HG02588 (cell line): ENCODE results near the gene MLPH.

Experiments used
- ATAC-seq: cut with Tn5 transposase; IDR thresholded peaks from one replicate; pipeline ENCODE4 v1.9.1; 2021; ENCODE audit warnings: mild to moderate bottlenecking, moderate library complexity; ENCODE audit not compliant: unreplicated experiment

Gene MLPH

GRCh38 chr2:237564526-237565131, 77.6 kb downstream of the MLPH start:
- no peak for ATAC-seq

DNA sequence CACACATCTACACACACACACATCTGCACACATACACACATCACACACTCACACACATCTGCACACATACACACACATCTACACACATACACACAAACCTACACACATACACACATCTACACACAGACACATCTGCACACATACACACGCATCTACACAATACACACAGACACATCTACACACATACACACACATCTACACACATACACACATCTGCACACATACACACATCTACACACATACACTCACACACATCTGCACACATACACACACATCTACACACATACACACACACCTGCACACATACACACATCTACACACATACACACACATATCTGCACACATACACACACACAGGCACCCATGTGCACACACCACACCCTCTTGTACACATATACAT, 78.9 kb downstream of the MLPH start:
- ATAC-seq: no peak

GRCh38 chr2:237566401-237567235, 79.6 kb downstream of the MLPH start, which contains the start of gene PRLH:
TSS of gene PRLH (plus strand) at chr2:237566574. CDS start at chr2:237566574, 0 bp downstream.
- no peak for ATAC-seq

DNA sequence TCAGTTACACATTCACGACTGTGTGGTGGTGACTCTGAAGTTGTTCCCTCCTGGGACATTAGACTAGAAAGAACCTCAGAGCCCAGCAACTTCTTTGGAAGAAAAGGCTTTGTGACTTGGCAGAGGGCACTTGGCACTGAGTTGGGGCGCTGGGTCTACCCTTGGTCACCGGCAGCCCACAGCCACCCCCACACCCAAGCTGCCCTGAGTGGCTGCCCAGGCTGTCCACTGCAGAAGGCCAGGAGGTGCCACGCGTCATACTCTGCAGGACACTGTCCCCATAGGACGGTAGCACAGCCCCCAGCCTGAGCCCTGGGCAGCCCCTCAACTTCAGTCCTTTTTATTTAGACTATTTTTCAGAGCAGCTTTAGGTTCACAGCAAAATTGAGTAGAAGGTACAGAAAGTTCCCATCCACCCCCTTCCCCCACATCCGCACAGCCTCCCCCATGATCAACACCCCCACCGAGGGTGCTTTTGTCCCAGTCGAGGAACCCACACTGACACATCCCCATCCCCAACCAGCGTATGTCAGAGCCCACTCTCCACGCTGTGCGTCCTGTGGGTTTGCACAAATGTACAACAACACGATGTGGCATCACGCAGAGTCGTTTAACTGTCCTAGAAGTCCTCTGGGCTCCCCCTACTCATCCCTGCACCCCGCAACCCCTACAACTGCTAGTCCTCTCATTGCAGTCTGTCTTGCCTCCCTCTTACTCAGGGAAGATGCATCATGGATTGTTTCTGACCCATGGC, 80.4 kb downstream of the MLPH start:
- no peak for ATAC-seq

DNA sequence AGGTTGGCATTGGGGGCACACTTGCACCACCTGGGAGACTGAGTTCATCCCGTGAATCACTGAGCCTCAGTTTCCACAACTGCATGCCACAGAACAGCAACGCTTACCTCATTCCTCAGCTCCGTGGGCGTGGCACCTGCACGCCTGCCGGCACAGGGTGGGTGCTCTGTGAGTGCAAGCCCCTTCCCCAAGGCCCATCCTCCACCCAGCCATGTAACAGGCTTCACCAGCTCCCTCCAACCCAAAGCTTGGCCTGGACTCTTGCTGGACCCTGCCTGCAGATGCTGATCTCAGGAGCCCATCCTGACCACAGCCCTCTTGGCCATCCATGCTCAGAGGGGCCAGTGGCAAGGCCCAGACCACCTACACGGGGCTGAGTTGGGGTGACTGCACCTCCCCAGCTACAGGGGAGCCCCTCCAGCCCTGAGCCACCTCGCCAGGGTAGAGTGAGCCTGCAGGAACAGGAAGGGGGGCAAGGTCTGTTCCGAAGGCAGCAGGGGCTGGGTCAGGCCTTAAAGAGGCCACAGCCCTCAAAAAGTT, 81.1 kb downstream of the MLPH start:
- no peak for ATAC-seq

DNA sequence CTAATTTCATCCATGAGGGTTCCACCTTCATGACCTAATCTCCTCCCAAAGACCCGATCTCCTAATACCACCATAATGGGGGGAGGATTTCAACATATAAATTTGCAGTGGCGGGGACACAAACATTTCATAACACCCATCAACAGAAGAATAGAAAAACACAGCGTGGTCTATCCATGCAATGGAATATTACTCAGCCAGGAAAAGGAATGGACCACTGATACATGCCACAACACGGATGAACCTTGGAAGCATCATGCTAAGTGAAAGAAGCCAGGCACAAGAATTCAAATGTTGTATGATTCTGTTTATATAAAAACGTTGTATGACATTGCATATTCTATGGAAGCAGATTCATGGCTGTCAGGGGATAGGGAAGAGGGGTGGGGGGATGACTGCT, 82.0 kb downstream of the MLPH start:
- ATAC-seq: no peak

DNA sequence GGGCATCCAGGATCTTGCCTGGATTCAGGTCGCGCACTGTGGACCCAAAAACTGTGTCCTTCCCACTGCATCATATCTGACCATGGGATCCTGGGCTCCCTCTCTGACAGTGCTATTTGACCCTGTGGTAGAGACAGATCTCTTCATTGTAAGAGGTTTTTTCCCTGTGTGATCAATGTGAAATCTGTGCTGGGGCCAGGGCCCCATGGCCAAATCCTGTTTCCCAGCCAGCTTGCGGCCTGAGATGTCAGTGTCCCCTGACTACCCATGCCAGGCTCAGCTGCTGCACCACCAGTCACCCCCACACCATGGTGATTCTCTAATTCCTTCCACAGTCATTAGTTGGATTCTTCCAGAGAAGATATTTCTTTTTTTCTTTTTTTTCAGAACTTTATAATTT, 82.8 kb downstream of the MLPH start:
- no peak for ATAC-seq

GRCh38 chr2:237570776-237571335, 83.8 kb downstream of the MLPH start:
- no peak for ATAC-seq

DNA sequence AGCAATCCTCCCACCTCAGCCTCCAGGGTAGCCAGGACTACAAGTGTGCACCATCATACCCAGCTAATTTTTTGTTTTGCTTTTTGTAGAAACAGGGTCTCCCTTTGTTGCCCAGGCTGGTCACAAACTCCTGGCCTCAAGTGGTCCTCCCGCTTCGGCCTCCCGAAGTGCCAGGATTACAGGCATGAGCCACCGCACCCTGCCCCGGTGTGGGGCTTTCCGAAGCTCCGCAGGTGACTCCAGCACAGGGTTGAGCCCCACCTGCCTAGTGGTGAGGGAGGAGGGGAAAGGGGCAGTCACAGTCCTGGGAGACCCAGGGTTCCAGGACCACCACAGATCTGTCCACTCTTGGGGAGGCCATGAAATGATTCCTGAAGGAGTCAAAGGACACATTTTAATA, 84.5 kb downstream of the MLPH start:
- no peak for ATAC-seq

DNA sequence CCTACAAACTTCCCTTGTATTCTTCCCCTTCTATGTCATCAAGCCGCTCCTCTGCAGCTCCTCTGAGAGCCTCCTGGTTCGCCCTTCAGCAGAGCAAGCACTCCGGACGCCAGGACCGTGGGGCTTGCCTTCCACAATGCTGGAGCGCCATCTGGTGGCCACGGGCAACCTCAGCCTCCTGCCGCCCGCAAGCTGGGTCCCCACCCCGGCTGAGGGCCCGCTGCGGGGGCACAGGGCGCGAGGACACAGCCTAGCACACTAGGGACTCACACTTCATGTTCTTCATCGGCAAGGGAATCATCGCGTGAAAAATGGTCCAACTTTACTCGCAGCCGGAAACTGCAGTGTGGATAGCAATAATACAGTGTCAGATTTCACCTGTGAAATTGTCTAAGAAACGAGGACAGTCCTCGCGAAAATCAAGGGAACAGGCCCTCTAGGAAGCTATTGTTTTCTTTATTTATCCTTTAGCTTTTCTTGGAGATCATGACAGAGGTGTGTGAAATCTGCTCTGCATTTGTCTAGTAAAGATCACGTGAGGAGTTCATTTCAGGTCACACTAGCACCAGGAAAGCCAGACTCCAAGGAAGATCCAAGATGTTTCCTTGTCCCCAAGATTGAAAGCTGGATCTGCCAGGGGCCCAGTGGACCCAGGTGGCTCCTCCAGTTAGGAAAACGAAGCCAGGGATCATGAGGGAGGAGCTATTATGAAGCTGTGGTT, 85.1 kb downstream of the MLPH start:
- peak; percentile 80 for ATAC-seq

GRCh38 chr2:237572742-237573101, 85.7 kb downstream of the MLPH start:
- no peak for ATAC-seq

DNA sequence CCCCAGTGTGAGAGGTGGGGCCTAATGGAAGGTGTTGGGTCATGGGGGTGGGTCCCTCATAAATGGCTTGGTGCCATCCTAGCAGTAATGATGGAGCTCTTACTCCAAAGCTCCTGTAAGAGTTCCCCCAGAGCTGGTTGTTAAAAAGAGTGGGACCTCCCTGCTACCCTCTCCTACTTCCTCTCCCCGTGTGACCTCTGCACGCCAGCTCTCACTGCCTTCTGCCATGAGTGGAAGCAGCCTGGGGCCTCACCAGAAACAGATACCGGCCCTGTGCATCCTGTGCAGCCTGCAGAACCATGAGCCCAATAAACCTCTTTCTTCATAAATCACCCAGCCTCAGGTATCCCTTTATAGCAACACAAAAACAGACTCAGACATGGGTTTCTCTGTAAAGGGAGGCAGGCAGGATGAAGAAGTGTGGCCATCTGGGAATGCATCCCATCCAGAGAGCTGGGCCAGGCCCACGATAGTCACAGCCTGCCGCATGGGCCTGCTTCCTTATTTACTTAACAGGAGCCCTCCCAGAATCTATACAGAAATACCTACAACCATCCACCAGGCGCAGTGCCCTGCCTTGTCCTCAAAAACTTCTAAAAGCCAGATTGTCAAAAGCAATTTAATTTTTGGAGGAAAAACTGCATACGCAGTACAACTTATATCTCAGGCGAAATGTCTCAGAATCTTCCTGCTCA, 86.8 kb downstream of the MLPH start:
- no peak for ATAC-seq

DNA sequence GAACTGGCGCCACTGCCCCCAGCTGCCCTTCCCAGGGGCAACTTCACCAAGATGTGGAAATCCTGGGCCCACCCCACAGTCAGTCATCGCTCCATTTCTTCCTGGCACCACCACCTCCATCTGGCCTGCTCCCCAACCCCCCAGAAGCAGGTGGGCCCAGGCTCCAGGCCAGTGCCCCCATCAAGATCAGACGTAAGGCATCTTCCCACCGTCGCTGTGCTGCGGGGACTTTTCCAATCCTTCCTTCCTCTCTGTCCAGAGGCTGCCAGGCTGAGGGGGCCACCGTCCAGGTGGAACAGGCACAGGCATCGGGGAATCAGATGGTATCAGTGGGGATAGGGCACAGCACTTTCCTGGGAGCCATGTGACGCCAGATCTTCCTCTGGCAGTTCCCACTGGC, 87.4 kb downstream of the MLPH start:
- ATAC-seq: no peak

DNA sequence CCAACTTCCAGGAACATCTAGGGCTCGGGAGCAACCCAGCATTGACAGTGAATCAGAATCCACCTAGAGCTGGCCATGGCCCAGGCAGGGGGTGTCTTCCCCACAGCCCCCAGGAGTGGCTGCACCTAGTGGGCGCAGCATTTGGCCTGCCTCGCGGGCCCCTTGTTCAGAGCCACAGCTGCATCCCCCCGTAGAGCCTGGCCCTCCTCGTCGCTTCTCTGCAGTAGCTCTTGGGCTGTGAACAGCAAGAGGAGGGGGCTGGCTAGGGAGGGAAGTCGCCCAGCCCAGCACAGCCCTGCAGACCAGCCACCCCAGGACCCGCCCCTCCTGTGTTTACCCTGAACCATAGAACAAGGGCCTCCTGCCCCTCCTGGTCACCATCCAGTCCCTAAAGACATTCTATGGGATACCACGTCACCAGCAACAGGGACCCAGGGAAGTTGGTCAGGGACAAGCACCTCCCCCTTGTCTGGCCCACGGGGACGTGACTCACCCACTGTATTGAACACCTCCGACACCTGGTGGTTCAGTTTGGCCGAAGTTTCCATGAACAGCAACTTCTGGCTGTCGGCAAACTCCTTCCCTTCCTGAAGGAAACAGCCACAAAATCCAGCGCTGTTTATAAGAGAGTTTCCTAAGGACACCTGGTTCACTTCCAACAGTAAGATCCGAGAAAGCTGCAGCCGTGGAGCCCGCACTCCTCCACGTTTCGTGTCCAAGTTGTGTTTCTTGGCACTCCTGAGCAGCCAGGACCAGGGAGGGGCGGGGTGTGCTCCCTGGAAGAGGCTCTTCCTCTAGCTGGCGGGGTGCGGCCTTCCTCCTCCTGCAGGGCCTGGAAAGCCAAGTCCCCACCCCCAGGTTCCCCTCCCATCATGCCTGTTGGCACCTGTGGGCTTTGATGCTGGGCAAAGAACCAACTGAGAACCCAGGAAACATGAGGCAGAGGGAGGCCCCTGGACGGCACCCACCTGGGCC, 88.1 kb downstream of the MLPH start:
- no peak for ATAC-seq

DNA sequence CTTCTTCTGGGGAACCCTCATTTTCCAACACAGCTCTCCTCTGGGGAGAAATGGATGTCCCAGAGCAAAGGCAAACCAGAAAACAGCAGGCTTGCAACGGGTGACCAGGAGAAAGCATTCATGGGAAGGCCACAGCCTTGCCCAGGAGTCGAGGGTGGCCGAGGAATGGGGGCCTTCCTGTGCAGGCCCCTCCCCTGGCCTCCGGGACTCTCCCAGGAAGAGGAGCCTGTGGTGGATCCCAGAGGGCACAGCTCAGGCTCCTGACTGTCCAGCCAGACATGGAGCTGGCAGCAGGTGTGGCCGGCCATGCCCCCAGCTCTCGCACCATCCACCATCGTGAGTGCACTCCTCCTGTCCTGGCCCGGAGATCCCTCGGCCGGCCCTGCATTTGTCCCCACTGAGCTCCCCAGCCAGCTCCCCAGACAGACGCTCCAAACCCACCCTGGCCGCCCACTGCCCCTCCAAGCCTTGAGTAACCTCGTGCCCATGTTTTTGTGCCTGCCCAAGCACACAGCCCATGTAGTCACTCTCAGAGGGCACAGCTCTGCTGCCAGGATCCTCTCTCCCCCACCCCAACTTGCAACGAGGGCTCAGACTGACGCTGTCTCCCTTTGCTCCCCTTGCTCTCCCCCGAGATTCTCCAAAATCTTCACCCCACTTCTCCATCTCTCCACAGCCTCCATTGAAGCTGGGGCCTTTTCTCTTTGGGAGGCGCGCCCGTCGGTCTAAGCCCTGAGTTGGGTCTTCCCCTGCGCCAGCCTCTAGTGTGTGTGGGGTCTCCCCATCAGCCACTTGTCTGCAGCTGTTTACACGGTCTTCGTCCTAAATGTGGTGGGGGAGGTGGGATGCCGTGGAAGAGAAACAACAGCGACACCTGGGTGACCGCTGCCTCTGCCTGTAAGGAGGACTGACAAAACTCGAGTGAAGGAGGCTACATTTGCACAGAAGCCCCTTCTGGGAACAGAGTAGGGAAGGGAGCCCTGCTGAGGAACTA, 89.1 kb downstream of the MLPH start:
- no peak for ATAC-seq

DNA sequence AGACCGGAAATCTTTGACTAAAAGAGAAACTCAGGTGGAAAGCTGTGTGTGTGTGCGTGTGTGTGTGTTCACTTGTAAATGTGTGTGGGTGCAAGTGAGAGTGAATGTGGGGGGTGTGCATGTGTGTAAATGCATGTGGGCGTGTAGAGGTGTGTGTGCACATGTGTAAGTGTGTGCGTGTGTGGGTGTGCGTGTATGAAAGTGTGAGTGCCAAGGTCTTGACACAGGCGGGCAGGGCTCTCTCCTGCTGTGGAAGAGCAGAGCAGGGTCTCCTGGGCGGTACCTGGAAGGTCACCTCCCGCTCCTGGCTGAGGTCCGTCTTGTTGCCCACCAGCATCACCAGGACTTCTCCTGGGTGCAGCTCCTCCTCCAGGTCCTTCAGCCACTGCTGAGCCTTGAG, 89.9 kb downstream of the MLPH start:
- no peak for ATAC-seq

GRCh38 chr2:237577458-237577857, 90.4 kb downstream of the MLPH start:
- ATAC-seq: no peak
